K562 (cell line): ENCODE results near the gene TCF3. TPM values are rescaled to one million over a fixed set of nuclear protein-coding genes. Genes with fewer than 3 reads are reported as not detected.

Experiments used
- ATAC-seq: fragments of 200-7000 bp; cut with Tn5 transposase; 3 replicates; pipeline ENCODE4 v1.9.1; 2020; ENCODE audit warnings: moderate library complexity
- BruUV-seq: library from RNA; stranded (reverse); fragments of 400-500 nt; replicated peaks from 2 replicates; lab custom pipeline; 2021; lab: Mats Ljungman, UMichigan
- CTCF ChIA-PET: fragments of 300-600 bp; formaldehyde crosslinking; extraction: SDS; loops from one replicate; lab custom pipeline; 2021; ENCODE audit warnings: low intra/inter-chr PET ratio; lab: Yijun Ruan, JAX
- POLR2A ChIA-PET: fragments of 300-600, 350-650 bp; sonication (Branson Sonifier 250); formaldehyde crosslinking; extraction: SDS; loops from one replicate; lab custom pipeline; 2021; ENCODE audit warnings: antibody characterized with exemption, inconsistent platforms; lab: Yijun Ruan, JAX
- DNase-seq, 4 experiments: peaks; one replicate each; pipeline versions ENCODE4 v3.0.0 to v3.0.0-alpha.2; 2011 to 2018; ENCODE audit warnings: low spot score in 3 of 4, mixed read lengths in 3 of 4; ENCODE audit errors: extremely low read depth in 1 of 4
- FAIRE-seq: peaks from 2 replicates; lab custom pipeline; 2011; peaks lifted over from hg19 to GRCh38; lab: Jason Lieb, UNC
- H2AFZ ChIP-seq: 2 replicates; pipeline ENCODE4 v1.6.0; 2011; ENCODE audit warnings: low read depth, low read length, control low read depth, inconsistent platforms
- H3K27ac ChIP-seq: fragments of 200-600 bp; 3 replicates; pipeline ENCODE4 v1.8.0; 2011; ENCODE audit warnings: low read depth, mild to moderate bottlenecking, control low read depth, inconsistent platforms, low read length, moderate library complexity, mixed read lengths; ENCODE audit errors: extremely low read depth
- H3K27me3 ChIP-seq, 2 experiments: fragments of 300-600 bp in 1 of 2; 2 replicates in 1 of 2; 3 replicates in 1 of 2; pipeline versions ENCODE4 v1.6.0 to v1.8.0; 2011; ENCODE audit warnings: inconsistent platforms in 2 of 2, low read length in 2 of 2, mild to moderate bottlenecking in 1 of 2, mixed read lengths in 1 of 2, moderate library complexity in 1 of 2; ENCODE audit not compliant: control insufficient read depth in 2 of 2, insufficient read depth in 2 of 2
- H3K36me3 ChIP-seq: fragments of 300-600 bp; 3 replicates; pipeline ENCODE4 v1.8.0; 2011; ENCODE audit warnings: mild to moderate bottlenecking, low read length, inconsistent platforms; ENCODE audit not compliant: control insufficient read depth, insufficient read depth
- H3K4me1 ChIP-seq, 2 experiments: fragments of 200-600 bp in 1 of 2; replicated peaks in 1 of 2; 2 replicates in 1 of 2; 3 replicates in 1 of 2; pipeline versions ENCODE4 v1.5.1 to v1.8.0; 2011; ENCODE audit warnings: inconsistent platforms in 2 of 2, low read length in 2 of 2, mild to moderate bottlenecking in 1 of 2, mixed read lengths in 1 of 2, moderate library complexity in 1 of 2; ENCODE audit not compliant: control insufficient read depth in 2 of 2, insufficient read depth in 2 of 2
- H3K4me2 ChIP-seq: 2 replicates; pipeline ENCODE4 v1.6.1; 2011; ENCODE audit warnings: low read length, control low read depth, inconsistent platforms, mixed read lengths; ENCODE audit not compliant: insufficient read depth
- H3K4me3 ChIP-seq: fragments of 200-600 bp; sonication (generic), shearing (Covaris generic); 2 replicates; pipeline ENCODE4 v1.5.1; 2016; ENCODE audit warnings: control low read depth, inconsistent platforms
- H3K79me2 ChIP-seq: fragments of 200-600 bp; 3 replicates; pipeline ENCODE4 v1.8.0; 2011; ENCODE audit warnings: low read length, inconsistent platforms; ENCODE audit not compliant: control insufficient read depth, insufficient read depth
- H3K9ac ChIP-seq, 2 experiments: 2 replicates each; pipeline versions ENCODE4 v1.6.0 to v1.6.1; 2011; ENCODE audit warnings: low read depth in 2 of 2, low read length in 2 of 2, control low read depth in 1 of 2, inconsistent platforms in 1 of 2, mild to moderate bottlenecking in 1 of 2, mixed read lengths in 1 of 2; ENCODE audit not compliant: insufficient read depth in 1 of 2
- H3K9me1 ChIP-seq: one replicate; pipeline ENCODE4 v1.6.0; 2011; ENCODE audit warnings: inconsistent platforms, mild to moderate bottlenecking, low read length, moderate library complexity; ENCODE audit not compliant: control insufficient read depth, insufficient read depth
- H3K9me3 ChIP-seq: replicated peaks from 2 replicates; pipeline ENCODE4 v1.5.1; 2011; ENCODE audit warnings: low read depth, low read length, inconsistent platforms; ENCODE audit not compliant: control insufficient read depth, insufficient read depth
- H4K20me1 ChIP-seq: replicated peaks from 2 replicates; pipeline ENCODE4 v1.6.1; 2011; ENCODE audit warnings: low read length, inconsistent platforms, mixed read lengths; ENCODE audit not compliant: control insufficient read depth, insufficient read depth
- ARID3A ChIP-seq: IDR thresholded peaks from 2 replicates; pipeline ENCODE4 v1.6.1; 2012; ENCODE audit warnings: low read depth, low read length, improper control_type of control experiment, borderline replicate concordance
- CBX3 ChIP-seq, 2 experiments: IDR thresholded peaks; 1 replicate in 1 of 2; 2 replicates in 1 of 2; pipeline ENCODE4 v1.6.1; 2012; ENCODE audit warnings: inconsistent platforms in 2 of 2, low read length in 2 of 2, borderline replicate concordance in 1 of 2, control low read depth in 1 of 2
- ETV6 ChIP-seq, 3 experiments: fragments of 150-350 bp in 1 of 3; sonication (generic) in 1 of 3; formaldehyde crosslinking in 1 of 3; IDR thresholded peaks; 2 replicates each; pipeline versions ENCODE4 v1.6.1 to v1.8.0; 2014 to 2022; ENCODE audit warnings: borderline replicate concordance in 2 of 3, low read depth in 2 of 3, antibody characterized with exemption in 1 of 3, low read length in 1 of 3, mild to moderate bottlenecking in 1 of 3, missing genetic modification reagents in 1 of 3
- KLF13 ChIP-seq: fragments of 450-650 bp; IDR thresholded peaks from 2 replicates; pipeline ENCODE4 v1.6.1; 2016; ENCODE audit warnings: missing genetic modification characterization, low read depth, mild to moderate bottlenecking, missing compliant biosample characterization, moderate library complexity, borderline replicate concordance
- L3MBTL2 ChIP-seq: fragments of 450-650 bp; IDR thresholded peaks from 2 replicates; pipeline ENCODE4 v1.6.1; 2016; ENCODE audit warnings: mild to moderate bottlenecking, moderate library complexity
- NFYB ChIP-seq: IDR thresholded peaks from 2 replicates; pipeline ENCODE4 v1.6.1; 2011; ENCODE audit warnings: mild to moderate bottlenecking, moderate library complexity; ENCODE audit not compliant: insufficient read length; ENCODE audit errors: extremely low read depth
- SMARCB1 ChIP-seq: IDR thresholded peaks from 2 replicates; pipeline ENCODE4 v1.6.1; 2011; ENCODE audit warnings: improper control_type of control experiment, low read depth; ENCODE audit not compliant: insufficient read length
- ZBTB1 ChIP-seq: sonication (generic); formaldehyde crosslinking; IDR thresholded peaks from 2 replicates; pipeline ENCODE4 v1.8.1; 2023; ENCODE audit warnings: missing genetic modification reagents, low read depth, mild to moderate bottlenecking, borderline replicate concordance
- ZBTB26 ChIP-seq: fragments of 450-650 bp; formaldehyde crosslinking; IDR thresholded peaks from 2 replicates; pipeline ENCODE4 v1.4.0; 2022; ENCODE audit warnings: missing genetic modification characterization
- ZFPM2 ChIP-seq: fragments of 250-450 bp; sonication (Bioruptor Pico); IDR thresholded peaks from 2 replicates; pipeline ENCODE4 v1.5.1; 2022; ENCODE audit warnings: mild to moderate bottlenecking
- ZNF740 ChIP-seq, 3 experiments: fragments of 200-800 bp in 1 of 3; sonication (Bioruptor generic) in 1 of 3; sonication (generic) in 1 of 3; formaldehyde crosslinking in 1 of 3; IDR thresholded peaks; 2 replicates each; pipeline versions ENCODE4 v1.6.1 to v1.8.0; 2016 to 2022; ENCODE audit warnings: mild to moderate bottlenecking in 2 of 3, missing compliant biosample characterization in 2 of 3, missing genetic modification characterization in 2 of 3, missing genetic modification reagents in 1 of 3
- WGBS: fragments of 100-300 bp; shearing (Covaris generic); methylation state at CpG from one replicate; pipeline ENCODE4 v1.1.6; 2016; ENCODE audit warnings: low coverage, mixed read lengths; ENCODE audit not compliant: insufficient coverage; ENCODE audit errors: missing lambda C conversion rate; 5-methylcytosine and 5-hydroxymethylcytosine counted together
- in situ Hi-C: fragments of 300-500 bp; cut with MboI; formaldehyde crosslinking; loops from 4 replicates; pipeline ENCODE4 v1.15.0; 2018; ENCODE audit warnings: inconsistent platforms, mixed read lengths
- intact Hi-C: fragments of 100-400 bp; cut with micrococcal nuclease; formaldehyde crosslinking; loops from 2 replicates; pipeline ENCODE4 v1.14.2; 2022
- polyA plus RNA-seq, 8 experiments: library from polyadenylated mRNA; depleted of rRNA in 4 of 8; stranded (reverse) in 5 of 8; unstranded in 3 of 8; fragments of >200 nt; fragmentation: Nextera tagmentation in 2 of 8; fragmentation: Illumina TruSeq in 1 of 8; extraction: Ambion mirVana in 2 of 8; extraction: Trizol in 1 of 8; gene quantifications; 2 replicates each; pipeline versions ENCODE4 v1.2.1 to v1.2.3, GENCODE V29; 2011 to 2014; ENCODE audit warnings: inconsistent platforms in 1 of 8, missing spikeins in 1 of 8
- total RNA-seq, 7 experiments: library from RNA; depleted of rRNA in 6 of 7; stranded (reverse); fragments of >200 nt in 6 of 7; fragmentation: Illumina TruSeq in 2 of 7; extraction: Trizol in 2 of 7; gene quantifications; 2 replicates each; pipeline versions ENCODE4 v1.2.1 to v1.2.3, GENCODE V29; 2011 to 2021; ENCODE audit warnings: low replicate concordance in 1 of 7

TCF3 gene
- total and polyA plus RNA-seq, 9 of the 15 experiments (the other 6 are each of a cell fraction or from before 2014, with no cell fraction given): 5.6 to 259 (median 84.0) TPM

GRCh38 chr19:1606138-1606651 is 46.2 kb downstream of the TCF3 start (continued):
- TF ChIP-seq ZBTB26 (CRISPR knock-in tag): peak; percentile 89; the same call in 1 of the 2 replicates
- TF ChIP-seq ZFPM2 (CRISPR knock-in tag): no peak
- TF ChIP-seq SMARCB1: no peak
- TF ChIP-seq ETV6 (IDR thresholded peaks at IDR 0.05; ENCODE audit: borderline replicate concordance in 1 of 2, low read depth in 2 of 2, low read length in 1 of 2): no peak
- TF ChIP-seq ETV6 (CRISPR knock-in tag; IDR thresholded peaks at IDR 0.05; ENCODE audit: borderline replicate concordance): no peak
- no peak for TF ChIP-seq NFYB

GRCh38 chr19:1605236-1606137 is 46.9 kb downstream of the TCF3 start, which contains the start of gene UQCR11:
Gene UQCR11 (minus strand): TSS chr19:1605462. CDS start chr19:1605409, 53 bp downstream.
- peak; percentile 93 for ATAC-seq
- under 1% methylated on average over 62 of the region's 79 CpGs for WGBS
- H3K27me3 ChIP-seq: no peaks in the 10 kb centered on the region
- peak within 1 kb of the TSS; percentile 92 for H2AFZ ChIP-seq
- POLR2A ChIA-PET: interaction anchor here (0.6 to 2.7 kb wide), 10 partner anchors 10 to 336 kb away, joined by 3 to 13 read pairs (median 3); partner anchors contain the start of genes CIRBP, MBD3 and TCF3
- H3K9ac ChIP-seq: peak within 1 kb of the TSS; percentile 93 to 100
- TSS peak; percentile 98 for BruUV-seq
- CTCF ChIA-PET: interaction anchor here (0.6 to 2.8 kb wide), 3 partner anchors 66 to 190 kb away, joined by 3 to 23 read pairs (median 3); no protein-coding TSS in a partner anchor
- peak; percentile 96 for FAIRE-seq
- H4K20me1 ChIP-seq: peaks cover 4% of the 10 kb centered on the region
- in situ Hi-C loops (no loop called here), intact Hi-C loops (loop anchor here (2.0 to 10.0 kb wide), 4 partner anchors 47 to 162 kb away; partner anchors contain the start of gene TCF3)
- no peaks in the 10 kb centered on the region for H3K9me3 ChIP-seq
- H3K79me2 ChIP-seq: peaks cover 48% of the 10 kb centered on the region
- peak; percentile 97 to 98 (median 98) for DNase-seq
- peak within 1 kb of the TSS; percentile 94 for H3K27ac ChIP-seq
- H3K4me3 ChIP-seq: peak within 1 kb of the TSS; percentile 99
- peaks cover 26 to 76% of the 10 kb centered on the region in 2 experiments for H3K4me1 ChIP-seq
- peak within 1 kb of the TSS; percentile 91 for H3K4me2 ChIP-seq
- peaks cover 3% of the 10 kb centered on the region for H3K9me1 ChIP-seq
- H3K36me3 ChIP-seq: peaks cover 38% of the 10 kb centered on the region
- TF ChIP-seq ZBTB1 (CRISPR knock-in tag) (peak; percentile 60; the same call in 1 of the 2 replicates), KLF13 (tag) (no peak), ZNF740 (CRISPR knock-in tag; IDR thresholded peaks at IDR 0.05) (peak; percentile 68; the same call in 1 of the 2 replicates), ZNF740 (tag; IDR thresholded peaks at IDR 0.05) (peak in 1 of 2 experiments; percentile 94; a peak in 2 of 4 replicates), CBX3 (IDR thresholded peaks at IDR 0.05; ENCODE audit: borderline replicate concordance in 1 of 2, low read length in 2 of 2) (peak in 1 of 2 experiments; percentile 71; a peak in 1 of 3 replicates), L3MBTL2 (peak; percentile 83), ARID3A (0 out of 2 replicates have a peak, but pooled peaks have one; percentile 6)
